NCI-H2196 treated with DMSO at 0.1 percent for 48 hours (cell line): Measurements from ENCODE around the gene KCNH2.
"Not testable (repeated sequence)": the region's sequence is repeated elsewhere in the genome, so short reads cannot be mapped to it uniquely, and the experiment has no call there.

Experiments
- DNase-seq: peaks from one replicate; lab custom pipeline; 2025; ENCODE audit not compliant: unreplicated experiment; lab: John Stamatoyannopoulos, UW

Gene KCNH2

GRCh38 chr7:150911590-150912267 lies 66.4 kb downstream of the KCNH2 start:
- no peak for DNase-seq

- DNase-seq, result no peak
Measured at GRCh38 chr7:150910996-150911422, 67.1 kb downstream of the KCNH2 start.

DNA sequence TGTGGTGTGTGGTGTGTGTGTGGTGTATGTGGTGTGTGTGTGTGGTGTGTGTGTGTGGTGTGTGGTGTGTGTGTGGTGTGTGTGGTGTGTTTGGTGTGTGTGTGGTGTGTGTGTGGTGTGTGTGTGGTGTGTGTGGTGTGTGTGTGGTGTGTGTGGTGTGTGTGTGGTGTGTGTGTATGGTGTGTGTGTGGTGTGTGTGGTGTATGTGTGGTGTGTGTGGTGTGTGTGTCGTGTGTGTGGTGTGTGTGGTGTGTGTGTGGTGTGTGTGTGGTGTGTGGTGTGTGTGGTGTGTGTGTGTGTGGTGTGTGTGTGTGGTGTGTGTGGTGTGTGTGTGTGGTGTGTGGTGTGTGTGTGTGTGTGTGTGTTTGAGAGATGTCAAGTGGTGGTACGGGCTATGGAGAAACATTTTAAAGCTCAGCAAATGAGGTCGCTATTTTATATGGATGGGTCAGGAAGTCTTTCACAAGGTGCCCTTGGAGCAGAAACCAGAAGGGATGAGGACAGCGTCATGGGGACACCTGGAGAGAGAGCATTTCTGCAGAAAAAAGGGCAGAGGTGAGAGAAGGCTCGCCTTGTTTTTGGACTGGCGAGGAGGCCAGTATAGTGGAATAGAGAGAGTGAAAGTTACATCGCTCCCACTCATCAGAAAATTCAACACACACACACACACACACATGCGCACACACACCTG lies 67.7 kb downstream of the KCNH2 start:
- DNase-seq, result not testable (repeated sequence)

GRCh38 chr7:150909200-150909995 lies 68.7 kb downstream of the KCNH2 start:
- DNase-seq, result no peak

GRCh38 chr7:150908173-150908572 lies 69.9 kb downstream of the KCNH2 start:
- no peak for DNase-seq

DNA sequence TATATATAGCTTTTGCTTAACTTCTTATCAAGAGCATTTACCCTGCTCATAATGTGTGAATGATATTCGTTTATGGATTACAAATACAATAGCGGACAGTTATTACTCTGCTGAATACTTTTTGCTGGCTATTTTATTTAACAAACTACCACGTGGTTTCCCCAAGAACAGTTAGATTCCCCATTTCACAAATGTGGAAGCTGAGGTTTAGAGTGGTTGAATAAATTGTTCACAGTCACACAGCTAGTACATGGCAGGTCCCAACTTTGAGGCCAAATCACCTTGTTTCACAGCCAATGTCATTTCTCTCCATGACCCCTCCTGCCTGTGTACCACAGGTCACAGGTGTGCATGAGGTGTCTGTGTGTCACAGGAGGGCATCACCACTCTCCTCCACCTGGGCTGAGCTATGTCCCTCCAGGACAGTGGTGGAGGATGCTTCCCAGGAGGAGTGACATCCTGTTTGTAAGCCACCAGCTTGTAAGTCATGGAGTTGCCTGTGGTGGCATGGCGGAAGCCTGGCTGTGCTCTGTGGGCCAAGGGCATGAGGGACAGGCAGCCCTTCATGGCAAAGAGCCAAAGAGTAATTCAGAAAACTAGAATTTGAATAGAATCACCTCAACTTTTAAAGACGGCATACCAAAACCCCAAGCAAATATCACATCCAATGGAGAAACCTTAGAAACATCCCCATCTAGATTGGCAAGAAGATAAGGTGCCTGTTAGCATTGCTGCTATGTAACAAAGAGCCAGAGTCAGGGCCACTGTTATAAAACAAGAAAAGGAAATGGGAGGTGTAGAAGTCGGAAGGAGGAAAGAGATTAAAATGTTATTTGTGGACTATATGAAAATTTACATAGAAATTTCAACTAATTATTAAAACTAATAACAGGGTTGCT lies 73.9 kb downstream of the KCNH2 start:
- DNase-seq, result no peak

DNA sequence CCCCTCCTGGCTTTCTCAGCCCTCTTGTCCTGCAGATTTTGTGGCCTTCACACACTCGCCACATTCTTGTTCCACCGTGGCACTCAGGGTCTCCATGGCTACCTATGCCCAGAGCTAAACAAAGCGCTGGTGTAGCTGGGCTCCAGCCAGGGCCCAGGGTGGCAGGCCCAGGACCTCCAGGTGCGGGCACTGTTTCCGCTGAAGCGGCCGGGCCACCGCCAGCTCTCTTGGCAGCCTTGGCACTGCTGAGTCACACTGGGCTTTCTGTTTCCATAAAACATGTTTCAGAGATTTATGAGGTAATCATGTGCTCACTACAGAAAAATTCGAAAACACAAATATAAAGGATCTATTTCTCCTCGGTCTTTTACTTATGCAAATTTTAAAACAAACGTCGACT lies 74.5 kb downstream of the KCNH2 start:
- DNase-seq, result peak; percentile 95

DNA sequence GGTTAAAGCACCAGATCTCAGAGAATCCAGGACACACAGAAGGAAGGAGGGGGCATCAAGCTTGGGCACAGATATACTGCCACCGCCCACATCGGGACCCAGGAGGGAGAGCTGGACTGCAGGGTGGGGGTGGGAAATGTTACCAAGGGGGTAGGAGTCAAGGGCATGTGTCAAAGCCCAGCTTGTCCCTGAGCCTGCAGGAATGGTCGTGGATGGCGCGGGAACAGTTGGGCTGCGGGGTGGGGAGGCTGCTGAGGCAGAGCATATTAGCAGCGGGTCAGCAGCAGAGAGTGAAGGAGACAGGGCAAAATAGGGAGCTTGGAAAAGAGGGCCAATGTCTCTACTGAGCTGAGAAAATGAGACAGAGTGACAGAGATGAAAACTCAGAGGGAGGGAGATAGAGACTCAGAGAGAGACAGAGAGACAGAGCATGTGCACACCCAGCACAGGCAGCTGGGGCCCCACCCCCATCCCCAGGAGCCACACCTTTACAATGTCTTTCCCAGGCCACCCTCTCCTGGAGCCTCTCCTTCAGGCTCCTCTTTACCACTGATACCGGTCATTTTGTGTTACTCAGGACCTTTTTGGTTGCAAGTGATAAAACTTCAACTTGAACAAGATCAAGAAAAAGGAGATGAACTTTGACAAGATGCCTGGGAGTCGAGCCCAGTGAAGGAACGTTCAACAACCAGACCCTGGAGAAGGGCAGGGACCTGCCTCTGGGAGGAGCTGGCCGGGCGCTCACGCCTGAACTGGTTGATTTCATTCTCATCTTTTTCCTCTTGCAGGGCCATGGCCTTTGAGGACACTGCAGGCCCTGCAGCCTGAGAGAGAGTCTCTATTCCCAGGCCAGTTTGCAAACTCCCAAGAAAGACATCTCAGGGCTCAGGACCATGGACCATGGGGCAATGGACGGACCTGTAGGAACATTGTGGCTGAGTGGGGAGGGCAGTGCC lies 75.8 kb downstream of the KCNH2 start:
- DNase-seq, result no peak

DNA sequence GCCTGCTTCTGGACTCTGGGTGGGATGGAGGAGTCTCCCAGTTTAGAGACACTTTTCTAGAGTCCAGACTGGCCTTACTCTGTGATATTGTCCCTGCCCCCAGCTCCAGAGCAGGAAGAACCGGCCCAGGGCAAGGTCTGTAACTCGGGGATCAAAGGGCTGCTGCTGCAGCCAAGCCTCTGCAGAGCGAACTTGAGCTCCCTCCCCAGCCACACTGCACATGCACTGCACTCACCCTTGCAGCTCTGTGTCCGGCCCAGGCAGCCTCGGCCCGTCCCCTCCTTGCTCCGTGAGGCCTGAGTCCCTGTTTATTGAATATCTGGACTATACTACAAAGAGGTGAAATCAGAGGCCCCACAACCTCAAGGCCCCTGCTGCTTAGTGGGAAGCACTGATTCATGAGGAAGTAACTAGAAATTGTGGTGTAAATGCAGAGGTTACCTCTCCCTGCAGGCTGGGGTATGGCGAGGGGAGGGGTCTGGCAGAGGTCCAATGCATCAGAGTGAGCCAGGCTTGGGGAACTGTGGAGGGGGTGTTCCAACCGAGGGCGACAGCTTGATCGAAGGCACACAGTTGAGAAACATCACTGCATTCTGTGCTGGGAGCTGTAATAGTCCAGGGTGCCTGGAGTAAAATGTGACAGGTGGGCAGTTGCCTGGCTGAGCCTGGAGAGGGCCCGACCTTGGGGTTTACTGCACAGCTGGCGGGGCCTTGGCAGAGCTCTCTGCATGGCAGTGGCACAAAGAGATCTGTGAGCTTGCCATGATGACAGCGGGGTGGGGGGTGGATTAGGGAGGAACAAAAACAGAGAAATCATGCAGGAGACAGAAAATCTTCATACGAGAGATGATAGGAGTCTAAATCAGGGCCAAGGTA lies 76.7 kb downstream of the KCNH2 start:
- no peak for DNase-seq

GRCh38 chr7:150900675-150901074 lies 77.4 kb downstream of the KCNH2 start:
- no peak for DNase-seq

DNA sequence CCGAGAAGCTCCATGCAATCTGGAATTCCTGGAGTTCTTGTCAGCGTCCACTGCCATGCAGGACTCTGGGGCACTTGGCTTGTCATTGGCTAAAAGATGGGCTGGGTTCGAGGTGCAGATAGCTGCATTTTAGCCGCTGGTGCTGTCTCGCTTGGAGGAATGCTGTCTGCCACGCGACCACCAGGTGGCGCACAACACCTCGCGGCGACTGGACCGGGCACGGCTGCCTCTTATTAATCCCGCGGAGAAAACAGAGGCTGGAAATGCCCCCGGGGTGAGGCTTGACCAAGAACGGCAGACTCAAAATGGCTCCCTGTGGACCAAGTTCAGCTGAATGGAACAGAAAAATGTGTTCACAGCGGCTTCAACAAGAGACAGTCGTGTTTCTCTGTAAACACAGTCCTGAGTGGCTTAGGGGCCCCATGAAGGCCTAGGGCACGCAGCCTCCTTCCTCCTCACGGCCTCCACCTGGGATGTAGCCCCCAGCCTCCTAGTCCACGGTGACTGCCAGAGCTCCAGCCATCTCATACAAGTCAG lies 79.6 kb downstream of the KCNH2 start:
- DNase-seq, result peak; percentile 67

DNA sequence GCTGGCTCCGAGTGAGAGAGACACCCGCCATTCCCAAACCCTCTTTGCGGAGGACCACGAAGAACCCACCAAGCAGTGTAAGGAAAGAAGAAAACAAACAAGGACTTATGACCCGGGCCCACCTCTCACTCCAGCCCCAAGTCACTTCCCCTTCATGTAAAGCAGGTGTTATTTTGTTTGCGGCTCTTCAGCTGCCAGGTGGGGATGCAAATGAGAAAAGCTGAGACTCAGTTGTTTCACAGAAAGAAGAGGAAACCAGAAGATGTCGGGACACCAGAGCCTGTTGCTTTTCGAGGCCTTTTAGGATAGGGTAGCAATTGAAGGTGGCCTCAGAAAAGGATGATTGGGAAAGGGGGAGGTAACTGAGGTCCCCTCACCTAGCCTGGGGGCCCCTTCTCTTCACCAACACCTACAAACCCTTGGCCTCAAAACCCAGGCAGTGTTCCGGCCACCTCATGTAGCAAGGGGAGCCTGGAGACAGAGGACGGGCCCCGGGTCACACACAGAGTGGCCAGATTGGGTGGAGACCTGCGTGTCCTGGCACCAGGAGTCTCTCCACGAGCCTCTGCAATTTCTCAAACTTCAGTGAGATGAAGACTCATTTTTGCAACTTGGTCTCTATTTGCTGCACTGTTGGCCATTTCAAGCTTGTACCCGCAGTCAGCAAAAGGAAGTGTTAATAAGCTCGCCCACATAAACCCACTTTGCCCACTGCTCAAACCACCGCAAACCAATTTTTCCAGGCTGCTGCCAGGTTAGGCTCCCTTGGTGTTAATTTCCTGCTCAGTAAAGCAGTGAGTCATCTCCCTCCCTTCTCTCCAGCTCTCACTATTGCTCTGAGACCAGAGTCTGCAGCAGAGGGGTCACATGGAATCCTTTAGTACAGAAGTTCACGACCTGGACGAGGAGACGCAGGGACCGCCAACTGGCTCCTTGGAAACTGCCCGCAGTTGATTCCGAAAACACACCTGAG lies 80.3 kb downstream of the KCNH2 start:
- DNase-seq, result no peak

DNA sequence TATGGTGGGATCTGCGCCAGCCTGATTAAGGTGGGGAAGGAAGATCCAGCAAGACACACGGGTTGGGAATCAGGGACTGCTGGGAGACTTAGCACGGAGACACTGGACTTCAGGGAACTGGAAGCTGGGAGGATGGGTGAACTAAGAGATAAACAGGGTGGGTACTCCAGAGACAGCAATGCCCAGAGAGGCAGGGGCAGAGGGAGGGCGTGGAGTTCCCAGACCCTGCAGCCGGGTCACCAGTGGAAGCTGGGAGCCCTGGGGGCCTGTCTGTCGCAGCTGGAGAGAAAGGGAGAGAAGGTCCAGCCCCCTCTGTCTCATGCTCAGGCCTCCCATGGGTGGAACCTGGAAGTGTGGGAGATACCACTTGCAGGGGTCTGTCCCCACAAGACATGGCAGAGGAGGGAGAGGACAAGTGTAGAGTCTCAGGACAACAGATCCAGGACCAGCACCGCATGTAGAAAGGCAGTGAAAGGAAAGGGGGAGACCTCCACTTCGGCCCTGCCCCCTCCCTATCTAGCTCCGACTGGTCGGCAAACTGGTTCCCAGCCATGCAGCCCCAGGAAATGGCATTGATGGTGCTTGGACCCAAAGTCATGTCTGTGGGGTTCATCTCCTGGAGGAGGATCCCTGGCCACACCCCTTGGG lies 81.4 kb downstream of the KCNH2 start:
- no peak for DNase-seq

DNA sequence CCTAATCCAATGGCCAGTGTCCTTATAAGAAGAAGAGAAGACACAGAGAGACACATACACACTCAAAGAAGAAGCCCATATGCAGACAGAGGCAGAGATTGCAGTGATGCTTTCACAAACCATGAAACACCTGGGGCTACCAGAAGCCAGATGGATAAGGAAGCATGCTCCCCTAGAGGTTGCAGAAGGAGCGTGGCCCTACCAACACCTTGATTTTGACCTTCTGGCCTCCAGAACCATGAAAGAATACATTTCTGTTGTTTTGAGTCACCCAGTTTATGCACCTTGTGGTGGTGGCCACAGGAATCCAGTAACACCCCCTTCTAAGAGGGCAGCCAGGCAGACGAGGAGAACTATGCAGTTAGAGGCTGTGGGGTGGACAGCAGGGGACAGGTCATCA lies 82.3 kb downstream of the KCNH2 start:
- DNase-seq, result no peak
